Activated T-cell treated with anti-CD3 and anti-CD28 coated beads, Interleukin-2, amount 50 U/mL, for 24 hours (primary cell): ENCODE measurements around the gene LIX1.
"Not testable (repeated sequence)": the region's sequence is repeated elsewhere in the genome, so short reads cannot be mapped to it uniquely, and the experiment has no call there.

Source experiments
- DNase-seq: peaks from one replicate; pipeline ENCODE4 v3.0.0-alpha.2; 2020
- H3K27ac Mint-ChIP-seq: 2 replicates; pipeline ENCODE4 v1.8.0; 2020; ENCODE audit warnings: mild to moderate bottlenecking, mixed read lengths
- H3K27me3 Mint-ChIP-seq: 2 replicates; pipeline ENCODE4 v1.8.0; 2020; ENCODE audit warnings: mixed read lengths
- H3K36me3 Mint-ChIP-seq: 2 replicates; pipeline ENCODE4 v1.8.0; 2020; ENCODE audit warnings: low read depth, mixed read lengths
- H3K4me1 Mint-ChIP-seq: 2 replicates; pipeline ENCODE4 v1.8.0; 2020; ENCODE audit warnings: low read depth, mixed read lengths
- H3K4me3 Mint-ChIP-seq: 2 replicates; pipeline ENCODE4 v1.8.0; 2020; ENCODE audit warnings: mild to moderate bottlenecking, moderate library complexity, mixed read lengths
- H3K9me3 Mint-ChIP-seq: 2 replicates; pipeline ENCODE4 v1.8.0; 2020; ENCODE audit warnings: mixed read lengths

Gene LIX1

DNA sequence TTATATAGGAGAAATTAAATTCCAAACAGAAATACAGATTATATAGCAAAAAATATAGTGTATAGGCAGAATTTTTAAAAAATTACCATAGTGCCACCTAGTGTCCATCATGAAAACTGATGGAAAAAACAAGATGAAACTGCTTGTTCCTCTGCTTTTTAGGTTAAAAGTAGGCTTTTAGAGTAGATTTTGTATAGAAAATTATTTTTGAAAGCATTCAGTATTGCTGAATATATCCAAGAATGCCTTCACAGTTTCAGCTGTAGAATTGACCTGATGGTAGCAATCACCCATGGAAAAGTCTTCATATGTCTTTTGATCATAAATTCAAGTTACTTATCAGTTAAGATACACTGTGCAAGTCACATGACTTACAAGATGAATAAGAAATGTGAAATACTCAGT is 21.0 kb upstream of the LIX1 start:
- no peak overlapping the region for H3K4me3 Mint-ChIP-seq
- no peak for DNase-seq

DNA sequence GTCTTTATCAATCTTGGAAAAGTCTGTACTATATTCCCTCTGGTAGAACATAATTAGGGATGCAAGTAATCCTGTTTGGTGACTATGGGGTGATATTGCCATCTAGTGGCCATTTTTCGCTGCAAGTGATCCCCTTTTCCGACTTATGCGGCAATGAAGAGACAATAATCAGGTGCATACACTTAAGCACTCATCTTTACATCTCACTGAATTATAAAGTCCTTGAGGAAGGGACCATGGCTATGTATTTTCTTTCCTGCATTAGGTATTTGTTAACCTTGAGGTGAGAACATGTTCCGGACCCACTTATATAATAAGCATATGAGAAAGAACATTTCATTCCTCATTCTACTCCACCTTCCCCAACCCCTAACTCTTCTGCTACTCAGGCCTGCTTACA is 19.6 kb upstream of the LIX1 start:
- DNase-seq = no peak
- Mint-ChIP-seq H3K27ac (no peak overlapping the region), H3K4me3 (no peak overlapping the region), H3K27me3 (no peaks in the 10 kb centered on the region), H3K4me1 (peaks cover 20% of the 10 kb centered on the region), H3K9me3 (peaks cover 16% of the 10 kb centered on the region), H3K36me3 (peaks cover 86% of the 10 kb centered on the region)

More for the DNA sequence above, 21.0 kb upstream of the LIX1 start:
- no peaks in the 10 kb centered on the region for H3K27me3 Mint-ChIP-seq
- peaks cover 92% of the 10 kb centered on the region for H3K36me3 Mint-ChIP-seq
- peaks cover 3% of the 10 kb centered on the region for H3K9me3 Mint-ChIP-seq
- no peak overlapping the region for H3K27ac Mint-ChIP-seq
- peaks cover 29% of the 10 kb centered on the region for H3K4me1 Mint-ChIP-seq

DNA sequence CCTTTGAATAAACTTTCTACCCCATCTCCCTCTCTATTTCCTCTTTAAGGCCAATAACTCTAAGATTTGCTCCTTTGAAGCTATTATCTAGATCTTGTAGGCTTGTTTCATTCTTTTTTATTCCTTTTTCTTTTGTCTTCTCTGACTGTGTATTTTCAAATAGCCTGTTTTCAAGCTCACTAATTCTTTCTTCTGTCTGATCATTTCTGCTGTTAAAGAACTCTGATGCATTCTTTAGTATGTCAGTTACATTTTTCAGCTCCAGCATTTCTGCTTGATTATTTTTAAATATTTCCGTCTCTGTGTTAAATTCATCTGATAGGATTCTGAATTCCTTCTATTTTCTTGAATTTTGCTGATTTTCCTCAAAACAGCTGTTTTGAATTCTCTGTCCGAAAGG is 15.3 kb upstream of the LIX1 start:
- no peak for DNase-seq
- no peaks in the 10 kb centered on the region for H3K27me3 Mint-ChIP-seq
- peaks cover 2% of the 10 kb centered on the region for H3K4me1 Mint-ChIP-seq
- peaks cover 18% of the 10 kb centered on the region for H3K9me3 Mint-ChIP-seq
- H3K27ac Mint-ChIP-seq = no peak overlapping the region
- H3K36me3 Mint-ChIP-seq = peaks cover 48% of the 10 kb centered on the region
- H3K4me3 Mint-ChIP-seq = no peak overlapping the region

DNA sequence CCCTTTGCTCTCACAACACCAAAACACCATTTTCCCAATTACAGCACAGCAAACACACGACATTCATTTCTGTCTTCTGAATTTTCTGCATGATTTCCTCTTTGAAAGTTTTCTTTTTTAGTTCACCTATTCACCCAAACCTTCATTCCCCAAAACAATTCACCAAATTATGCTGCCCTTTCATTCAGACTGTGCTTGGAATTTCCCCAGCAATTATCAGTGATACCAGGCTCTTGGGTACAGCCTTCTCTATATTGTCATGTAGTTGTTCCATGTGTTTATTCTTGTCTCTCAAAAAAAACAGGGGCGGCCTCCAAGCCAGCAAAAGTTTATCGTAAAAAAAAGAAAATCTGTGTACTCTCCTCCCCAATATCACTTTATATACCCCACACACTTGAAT is 9.0 kb upstream of the LIX1 start:
- Mint-ChIP-seq H3K4me3 (no peak overlapping the region), H3K27me3 (no peaks in the 10 kb centered on the region), H3K27ac (no peak overlapping the region), H3K36me3 (no peaks in the 10 kb centered on the region), H3K9me3 (no peaks in the 10 kb centered on the region), H3K4me1 (peaks cover 2% of the 10 kb centered on the region)
- no peak for DNase-seq

GRCh38 chr5:97150401-97150800 is 8.0 kb upstream of the LIX1 start:
- H3K36me3 Mint-ChIP-seq = no peaks in the 10 kb centered on the region
- H3K27me3 Mint-ChIP-seq = no peaks in the 10 kb centered on the region
- no peaks in the 10 kb centered on the region for H3K9me3 Mint-ChIP-seq
- no peak overlapping the region for H3K27ac Mint-ChIP-seq
- DNase-seq = no peak
- H3K4me3 Mint-ChIP-seq = no peak overlapping the region
- H3K4me1 Mint-ChIP-seq = peaks cover 2% of the 10 kb centered on the region

DNA sequence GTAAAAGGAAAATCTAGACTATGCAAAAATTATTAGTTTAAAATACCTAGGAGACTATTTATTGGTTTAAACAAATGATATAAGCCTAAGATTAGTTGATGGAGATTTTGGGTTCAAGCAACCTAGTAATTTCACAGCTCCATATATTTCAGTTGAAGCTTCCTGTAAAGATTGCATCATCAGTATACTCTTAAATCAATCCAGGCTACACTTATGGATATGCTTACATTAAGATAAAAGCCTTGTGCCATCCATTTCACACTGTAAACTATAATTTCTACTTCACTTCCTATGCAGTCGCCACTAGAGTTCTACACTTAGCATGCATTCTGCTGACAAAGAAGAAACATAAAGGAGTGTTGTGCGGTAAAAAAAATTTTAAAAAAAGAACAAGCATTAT is 7.3 kb upstream of the LIX1 start:
- H3K36me3 Mint-ChIP-seq = no peaks in the 10 kb centered on the region
- no peaks in the 10 kb centered on the region for H3K27me3 Mint-ChIP-seq
- peaks cover 2% of the 10 kb centered on the region for H3K4me1 Mint-ChIP-seq
- no peak overlapping the region for H3K4me3 Mint-ChIP-seq
- H3K9me3 Mint-ChIP-seq = no peaks in the 10 kb centered on the region
- DNase-seq = no peak
- no peak overlapping the region for H3K27ac Mint-ChIP-seq

- Mint-ChIP-seq H3K4me3 (no peak overlapping the region), H3K27ac (no peak overlapping the region), H3K4me1 (peaks cover 2% of the 10 kb centered on the region), H3K36me3 (no peaks in the 10 kb centered on the region), H3K27me3 (no peaks in the 10 kb centered on the region), H3K9me3 (no peaks in the 10 kb centered on the region)
- no peak for DNase-seq
Measured at GRCh38 chr5:97148288-97148687, 5.9 kb upstream of the LIX1 start.

DNA sequence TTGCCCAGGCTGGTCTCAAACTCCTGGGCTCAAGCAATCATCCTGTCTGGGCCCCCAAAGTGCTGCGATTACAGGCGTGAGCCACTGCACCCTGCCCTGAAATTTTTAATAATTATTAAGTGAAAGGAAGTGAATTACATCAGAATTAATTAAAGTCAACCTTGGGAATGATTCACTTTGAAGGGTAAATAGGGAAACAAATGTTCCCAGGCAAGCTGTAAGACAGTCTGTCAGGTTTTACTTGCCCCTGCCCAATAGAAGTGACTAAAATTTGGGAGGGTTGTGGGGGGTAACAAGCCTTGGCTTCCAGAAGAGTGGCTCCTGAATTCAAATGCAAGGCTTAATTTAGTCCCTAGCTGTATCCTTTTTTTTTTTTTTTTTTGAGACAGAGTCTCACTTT is 1.3 kb upstream of the LIX1 start:
- no peak overlapping the region for H3K4me3 Mint-ChIP-seq
- H3K27ac Mint-ChIP-seq = no peak overlapping the region
- peaks cover 5% of the 10 kb centered on the region for H3K27me3 Mint-ChIP-seq

DNA sequence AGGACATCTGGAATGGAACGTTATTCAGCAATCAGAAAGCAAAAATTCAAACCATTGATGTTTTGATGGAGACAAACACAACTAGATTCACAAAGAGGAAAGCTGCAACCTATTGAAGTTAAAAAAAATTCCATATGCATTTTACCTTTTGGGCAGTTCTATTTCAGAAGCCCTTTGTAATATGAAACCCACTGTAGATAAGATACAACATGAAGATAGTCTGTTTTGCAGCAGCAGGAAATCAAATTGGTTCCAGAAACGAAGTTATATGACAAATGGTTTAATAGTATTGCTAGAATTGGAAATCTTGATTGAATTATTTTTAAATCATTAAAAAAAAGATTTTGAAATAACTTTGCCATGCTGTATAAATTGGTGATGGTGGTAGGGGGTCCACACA is 872 bp downstream of the LIX1 start:
- H3K27ac Mint-ChIP-seq = no peak overlapping the region
- peaks cover 5% of the 10 kb centered on the region for H3K27me3 Mint-ChIP-seq
- H3K9me3 Mint-ChIP-seq = no peaks in the 10 kb centered on the region
- no peaks in the 10 kb centered on the region for H3K36me3 Mint-ChIP-seq
- DNase-seq = no peak
- H3K4me3 Mint-ChIP-seq = no peak overlapping the region
- no peaks in the 10 kb centered on the region for H3K4me1 Mint-ChIP-seq

More for the DNA sequence above, 1.3 kb upstream of the LIX1 start:
- Mint-ChIP-seq H3K4me1 (no peaks in the 10 kb centered on the region), H3K36me3 (no peaks in the 10 kb centered on the region), H3K9me3 (no peaks in the 10 kb centered on the region)
- no peak for DNase-seq

DNA sequence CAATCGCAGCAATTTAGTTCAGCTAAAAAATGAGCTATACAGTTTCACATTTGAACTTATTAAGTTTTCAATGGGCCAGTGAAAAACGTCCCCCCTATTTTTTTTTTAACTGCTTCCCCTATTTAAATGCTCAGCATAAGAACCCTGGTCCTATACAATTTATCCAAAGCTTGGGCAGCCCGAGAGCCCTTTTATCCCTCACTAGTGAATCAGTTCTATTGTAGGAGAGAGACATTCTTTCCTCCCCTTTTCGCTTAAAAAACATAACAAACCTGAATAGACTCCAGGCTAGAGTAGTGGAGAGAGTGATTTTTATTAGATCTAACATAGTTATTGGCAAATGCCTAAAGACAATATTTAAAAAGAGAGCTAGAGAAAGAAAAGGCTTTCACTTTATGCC is 1.4 kb downstream of the LIX1 start:
- DNase-seq = no peak
- peaks cover 5% of the 10 kb centered on the region for H3K27me3 Mint-ChIP-seq
- H3K36me3 Mint-ChIP-seq = no peaks in the 10 kb centered on the region
- no peaks in the 10 kb centered on the region for H3K9me3 Mint-ChIP-seq
- no peak overlapping the region for H3K4me3 Mint-ChIP-seq
- no peak overlapping the region for H3K27ac Mint-ChIP-seq
- peaks cover under 1% of the 10 kb centered on the region for H3K4me1 Mint-ChIP-seq

- H3K27ac Mint-ChIP-seq, H3K4me1 Mint-ChIP-seq, H3K36me3 Mint-ChIP-seq, DNase-seq, H3K4me3 Mint-ChIP-seq, H3K27me3 Mint-ChIP-seq, H3K9me3 Mint-ChIP-seq: not testable (repeated sequence)
Measured at GRCh38 chr5:97140250-97140649, 2.2 kb downstream of the LIX1 start.

GRCh38 chr5:97136475-97136874 is 5.9 kb downstream of the LIX1 start:
- H3K9me3 Mint-ChIP-seq = no peaks in the 10 kb centered on the region
- no peak for DNase-seq
- no peaks in the 10 kb centered on the region for H3K36me3 Mint-ChIP-seq
- H3K27ac Mint-ChIP-seq = no peak overlapping the region
- peaks cover 6% of the 10 kb centered on the region for H3K4me1 Mint-ChIP-seq
- no peak overlapping the region for H3K4me3 Mint-ChIP-seq
- peaks cover 5% of the 10 kb centered on the region for H3K27me3 Mint-ChIP-seq

DNA sequence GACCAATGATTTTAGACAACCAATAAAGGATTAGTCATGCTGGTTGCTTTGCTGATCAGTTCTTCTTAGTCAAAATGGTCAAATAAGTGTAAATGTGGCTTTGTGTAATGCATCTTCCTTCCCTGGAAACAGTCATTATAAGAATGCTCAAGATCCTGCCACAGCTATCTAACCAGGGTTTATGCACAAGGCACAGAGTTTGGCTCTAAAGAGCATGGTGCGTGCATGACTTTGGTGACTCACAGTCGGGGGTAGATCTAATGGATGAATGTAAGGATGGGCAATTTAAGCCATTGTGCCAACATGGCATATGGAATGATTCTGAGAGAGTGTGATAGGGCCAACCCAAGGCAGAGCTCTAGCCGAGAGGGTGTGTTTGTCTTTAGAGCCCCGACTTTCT is 6.5 kb downstream of the LIX1 start:
- DNase-seq = no peak
- H3K27ac Mint-ChIP-seq = no peak overlapping the region
- no peaks in the 10 kb centered on the region for H3K36me3 Mint-ChIP-seq
- peaks cover 8% of the 10 kb centered on the region for H3K27me3 Mint-ChIP-seq
- H3K9me3 Mint-ChIP-seq = no peaks in the 10 kb centered on the region
- no peak overlapping the region for H3K4me3 Mint-ChIP-seq
- H3K4me1 Mint-ChIP-seq = peaks cover 7% of the 10 kb centered on the region

GRCh38 chr5:97134634-97135033 is 7.8 kb downstream of the LIX1 start:
- H3K27ac Mint-ChIP-seq = no peak overlapping the region
- no peaks in the 10 kb centered on the region for H3K9me3 Mint-ChIP-seq
- peaks cover 3% of the 10 kb centered on the region for H3K27me3 Mint-ChIP-seq
- H3K4me3 Mint-ChIP-seq = no peak overlapping the region
- H3K36me3 Mint-ChIP-seq = no peaks in the 10 kb centered on the region
- DNase-seq = no peak
- H3K4me1 Mint-ChIP-seq = peaks cover 7% of the 10 kb centered on the region

- Mint-ChIP-seq H3K27ac (no peak overlapping the region), H3K36me3 (no peaks in the 10 kb centered on the region), H3K27me3 (peaks cover 3% of the 10 kb centered on the region), H3K9me3 (no peaks in the 10 kb centered on the region), H3K4me1 (peaks cover 7% of the 10 kb centered on the region), H3K4me3 (no peak overlapping the region)
- no peak for DNase-seq
Measured at GRCh38 chr5:97133101-97133500, 9.3 kb downstream of the LIX1 start.

- Mint-ChIP-seq H3K4me1 (peaks cover 9% of the 10 kb centered on the region), H3K36me3 (no peaks in the 10 kb centered on the region), H3K27ac (no peak overlapping the region), H3K9me3 (no peaks in the 10 kb centered on the region), H3K27me3 (peaks cover 3% of the 10 kb centered on the region), H3K4me3 (no peak overlapping the region)
- no peak for DNase-seq
Measured at GRCh38 chr5:97131921-97132320, 10.5 kb downstream of the LIX1 start.
